IMR-90 (cell line): ENCODE measurements around the gene CENATAC. TPM values are rescaled to one million over a fixed set of nuclear protein-coding genes. Genes with fewer than 3 reads are reported as not detected.

Experiments used
- ATAC-seq: fragments of 200-7000 bp; cut with Tn5 transposase; 2 replicates; pipeline ENCODE4 v1.9.1; 2020; ENCODE audit warnings: low read depth, mild to moderate bottlenecking, moderate library complexity
- BruUV-seq: library from RNA; stranded (reverse); fragments of 400-500 nt; replicated peaks from 2 replicates; lab custom pipeline; 2021; lab: Mats Ljungman, UMichigan
- CTCF ChIA-PET: fragments of 300-600 bp; formaldehyde crosslinking; extraction: SDS; loops from one replicate; lab custom pipeline; 2021; ENCODE audit warnings: antibody characterized with exemption; lab: Yijun Ruan, JAX
- POLR2A ChIA-PET: fragments of 300-600 bp; sonication (Branson Sonifier 250); formaldehyde crosslinking; loops from one replicate; lab custom pipeline; 2022; ENCODE audit warnings: antibody characterized with exemption; ENCODE audit not compliant: unreplicated experiment; lab: Charles Lee
- DNase-seq: peaks from one replicate; pipeline ENCODE4 v3.0.0; 2013
- H2AFZ ChIP-seq: replicated peaks from 2 replicates; pipeline ENCODE3; 2013; ENCODE audit warnings: low read length, mild to moderate bottlenecking; ENCODE audit not compliant: poor library complexity
- H2AK5ac ChIP-seq: 2 replicates; pipeline ENCODE4 v1.6.1; 2013; ENCODE audit warnings: low read depth, low read length, inconsistent platforms
- H2AK9ac ChIP-seq: replicated peaks from 2 replicates; pipeline ENCODE3; 2013; ENCODE audit warnings: mild to moderate bottlenecking, low read depth, low read length, moderate library complexity; ENCODE audit not compliant: poor library complexity
- H2BK120ac ChIP-seq: 2 replicates; pipeline ENCODE4 v1.6.1; 2013; ENCODE audit warnings: low read depth, low read length, inconsistent platforms
- H2BK15ac ChIP-seq: 3 replicates; pipeline ENCODE4 v1.6.1; 2013; ENCODE audit warnings: low read depth, low read length, inconsistent platforms
- H2BK20ac ChIP-seq: 2 replicates; pipeline ENCODE4 v1.6.1; 2013; ENCODE audit warnings: low read depth, mild to moderate bottlenecking, inconsistent platforms, low read length, moderate library complexity
- H2BK5ac ChIP-seq: 2 replicates; pipeline ENCODE4 v1.6.1; 2013; ENCODE audit warnings: mild to moderate bottlenecking, low read depth, low read length, inconsistent platforms; ENCODE audit not compliant: poor library complexity, severe bottlenecking
- H3K14ac ChIP-seq: replicated peaks from 2 replicates; pipeline ENCODE4 v1.6.1; 2013; ENCODE audit warnings: low read depth, low read length, inconsistent platforms
- H3K18ac ChIP-seq: 2 replicates; pipeline ENCODE4 v1.6.1; 2013; ENCODE audit warnings: low read depth, low read length, control low read depth
- H3K23ac ChIP-seq: 2 replicates; pipeline ENCODE4 v1.6.1; 2013; ENCODE audit warnings: low read depth, low read length, inconsistent platforms
- H3K27ac ChIP-seq: 2 replicates; pipeline ENCODE4 v1.5.1; 2013; ENCODE audit warnings: mild to moderate bottlenecking, control low read depth, low read length; ENCODE audit not compliant: insufficient read depth
- H3K27me3 ChIP-seq: 2 replicates; pipeline ENCODE4 v1.6.1; 2013; ENCODE audit warnings: low read length; ENCODE audit not compliant: control insufficient read depth, insufficient read depth
- H3K36me3 ChIP-seq: 2 replicates; pipeline ENCODE4 v1.6.1; 2013; ENCODE audit warnings: low read length, mixed read lengths; ENCODE audit not compliant: control insufficient read depth, insufficient read depth
- H3K4ac ChIP-seq: 2 replicates; pipeline ENCODE4 v1.6.1; 2013; ENCODE audit warnings: low read depth, low read length, inconsistent platforms
- H3K4me1 ChIP-seq: 2 replicates; pipeline ENCODE4 v1.6.1; 2013; ENCODE audit warnings: low read length, mixed read lengths; ENCODE audit not compliant: control insufficient read depth, insufficient read depth
- H3K4me2 ChIP-seq: 2 replicates; pipeline ENCODE4 v1.6.1; 2013; ENCODE audit warnings: low read depth, mild to moderate bottlenecking, control low read depth, low read length, moderate library complexity
- H3K4me3 ChIP-seq: 2 replicates; pipeline ENCODE4 v1.5.1; 2013; ENCODE audit warnings: low read depth, mild to moderate bottlenecking, control low read depth, low read length, moderate library complexity; ENCODE audit not compliant: insufficient read depth
- H3K56ac ChIP-seq: 2 replicates; pipeline ENCODE4 v1.6.1; 2013; ENCODE audit warnings: low read length, inconsistent platforms; ENCODE audit not compliant: insufficient read depth; ENCODE audit errors: extremely low read depth
- H3K79me1 ChIP-seq, 2 experiments: 2 replicates each; pipeline ENCODE4 v1.6.1; 2013; ENCODE audit warnings: low read length in 2 of 2, inconsistent platforms in 1 of 2, low read depth in 1 of 2
- H3K9ac ChIP-seq: 2 replicates; pipeline ENCODE4 v1.6.1; 2013; ENCODE audit warnings: low read depth, low read length, control low read depth
- H3K9me1 ChIP-seq: 2 replicates; pipeline ENCODE4 v1.6.1; 2013; ENCODE audit warnings: low read length, inconsistent platforms; ENCODE audit not compliant: insufficient read depth
- H3K9me3 ChIP-seq: 2 replicates; pipeline ENCODE4 v1.6.1; 2013; ENCODE audit warnings: low read length; ENCODE audit not compliant: control insufficient read depth, insufficient read depth
- H4K20me1 ChIP-seq: 2 replicates; pipeline ENCODE4 v1.6.1; 2013; ENCODE audit warnings: low read length, inconsistent platforms; ENCODE audit not compliant: insufficient read depth
- H4K5ac ChIP-seq: 2 replicates; pipeline ENCODE4 v1.6.1; 2013; ENCODE audit warnings: mild to moderate bottlenecking, low read depth, low read length, control low read depth
- H4K8ac ChIP-seq, 2 experiments: 2 replicates each; pipeline ENCODE4 v1.6.1; 2013; ENCODE audit warnings: low read depth in 2 of 2, low read length in 2 of 2, control low read depth in 1 of 2, inconsistent platforms in 1 of 2
- H4K91ac ChIP-seq: 2 replicates; pipeline ENCODE4 v1.6.1; 2013; ENCODE audit warnings: low read depth, low read length, inconsistent platforms; ENCODE audit not compliant: insufficient read depth
- BHLHE40 ChIP-seq: fragments of 150-350 bp; IDR thresholded peaks from 2 replicates; pipeline ENCODE4 v1.6.1; 2016; ENCODE audit warnings: mild to moderate bottlenecking, low read depth, low read length
- CEBPB ChIP-seq: IDR thresholded peaks from 2 replicates; pipeline ENCODE4 v1.6.1; 2012; ENCODE audit warnings: low read depth, low read length, improper control_type of control experiment
- CHD1 ChIP-seq: IDR thresholded peaks from 2 replicates; pipeline ENCODE4 v1.6.1; 2012; ENCODE audit warnings: low read depth, low read length, improper control_type of control experiment
- CTCF ChIP-seq: conservative IDR thresholded peaks from 2 replicates; pipeline ENCODE4 v1.5.1; 2012; ENCODE audit warnings: mild to moderate bottlenecking, low read depth, low read length, improper control_type of control experiment
- ELK1 ChIP-seq: fragments of 150-350 bp; IDR thresholded peaks from 2 replicates; pipeline ENCODE4 v1.6.1; 2016; ENCODE audit warnings: low read depth, mild to moderate bottlenecking, low read length, moderate library complexity, borderline replicate concordance
- FOS ChIP-seq: fragments of 150-350 bp; IDR thresholded peaks from 2 replicates; pipeline ENCODE4 v1.6.1; 2016; ENCODE audit warnings: low read depth, low read length
- MAFK ChIP-seq: IDR thresholded peaks from 2 replicates; pipeline ENCODE4 v1.6.1; 2012; ENCODE audit warnings: low read depth, low read length, improper control_type of control experiment
- MAZ ChIP-seq: IDR thresholded peaks from 2 replicates; pipeline ENCODE4 v1.6.1; 2012; ENCODE audit warnings: low read depth, mild to moderate bottlenecking, low read length, improper control_type of control experiment, moderate library complexity, borderline replicate concordance
- MXI1 ChIP-seq: IDR thresholded peaks from 2 replicates; pipeline ENCODE4 v1.6.1; 2012; ENCODE audit warnings: low read depth, mild to moderate bottlenecking, low read length, moderate library complexity, borderline replicate concordance
- NFE2L2 ChIP-seq: fragments of 150-350 bp; IDR thresholded peaks from 2 replicates; pipeline ENCODE4 v1.6.1; 2016; ENCODE audit warnings: low read depth, mild to moderate bottlenecking, low read length
- POLR2A ChIP-seq: IDR thresholded peaks from 2 replicates; pipeline ENCODE4 v1.6.1; 2012; ENCODE audit warnings: mild to moderate bottlenecking, low read depth, low read length
- RAD21 ChIP-seq: IDR thresholded peaks from 2 replicates; pipeline ENCODE4 v1.6.1; 2012; ENCODE audit warnings: low read length, improper control_type of control experiment
- RCOR1 ChIP-seq: IDR thresholded peaks from 2 replicates; pipeline ENCODE4 v1.6.1; 2012; ENCODE audit warnings: mild to moderate bottlenecking, low read length, improper control_type of control experiment; ENCODE audit not compliant: insufficient replicate concordance
- RFX5 ChIP-seq: IDR thresholded peaks from 2 replicates; pipeline ENCODE4 v1.8.0; 2012; ENCODE audit warnings: low read depth, mild to moderate bottlenecking, low read length, moderate library complexity
- SMC3 ChIP-seq: fragments of 150-350 bp; IDR thresholded peaks from 2 replicates; pipeline ENCODE4 v1.6.1; 2016; ENCODE audit warnings: low read depth, mild to moderate bottlenecking, antibody characterized with exemption, low read length, moderate library complexity
- WGBS, 2 experiments: methylation state at CpG; one replicate each; pipeline versions ENCODE4 v1.1.5 to v1.1.7; 2013; ENCODE audit warnings: missing lambda C conversion rate in 2 of 2; ENCODE audit not compliant: insufficient read length in 1 of 2; ENCODE audit errors: extremely low coverage in 2 of 2; 5-methylcytosine and 5-hydroxymethylcytosine counted together
- dilution Hi-C: fragments of 300-500 bp; cut with HindIII; formaldehyde crosslinking; loops from one replicate; pipeline ENCODE4 v1.14.3; 2018; ENCODE audit warnings: low sequenced_read_pairs; ENCODE audit not compliant: unreplicated experiment
- in situ Hi-C: fragments of 300-500 bp; cut with MboI; formaldehyde crosslinking; loops from 3 replicates; pipeline ENCODE4 v1.14.3; 2019; ENCODE audit warnings: low sequenced_read_pairs, inconsistent platforms, mixed read lengths
- intact Hi-C: fragments of 100-400 bp; cut with micrococcal nuclease; formaldehyde crosslinking; loops from 2 replicates; pipeline ENCODE4 v1.10.0; 2022
- polyA plus RNA-seq, 3 experiments: library from polyadenylated mRNA; depleted of rRNA; stranded (reverse); fragments of >200 nt; gene quantifications; 2 replicates each; pipeline ENCODE4 v1.2.3, GENCODE V29; 2012; ENCODE audit warnings: low replicate concordance in 1 of 3
- total RNA-seq: library from RNA; depleted of rRNA; stranded (reverse); fragments of >200 nt; gene quantifications from 2 replicates; pipeline ENCODE4 v1.2.3, GENCODE V29; 2012
- TF ChIP-seq, protein P1 (sequence below): fragments of 150-350 bp; IDR thresholded peaks from 2 replicates; pipeline ENCODE4 v1.6.1; 2017; ENCODE audit warnings: mild to moderate bottlenecking, antibody characterized with exemption, low read length, low read depth

Gene CENATAC
- total and polyA plus RNA-seq, 2 of the 4 experiments (the other 2 are of a cell fraction) = 13.1 to 16.7 TPM

DNA sequence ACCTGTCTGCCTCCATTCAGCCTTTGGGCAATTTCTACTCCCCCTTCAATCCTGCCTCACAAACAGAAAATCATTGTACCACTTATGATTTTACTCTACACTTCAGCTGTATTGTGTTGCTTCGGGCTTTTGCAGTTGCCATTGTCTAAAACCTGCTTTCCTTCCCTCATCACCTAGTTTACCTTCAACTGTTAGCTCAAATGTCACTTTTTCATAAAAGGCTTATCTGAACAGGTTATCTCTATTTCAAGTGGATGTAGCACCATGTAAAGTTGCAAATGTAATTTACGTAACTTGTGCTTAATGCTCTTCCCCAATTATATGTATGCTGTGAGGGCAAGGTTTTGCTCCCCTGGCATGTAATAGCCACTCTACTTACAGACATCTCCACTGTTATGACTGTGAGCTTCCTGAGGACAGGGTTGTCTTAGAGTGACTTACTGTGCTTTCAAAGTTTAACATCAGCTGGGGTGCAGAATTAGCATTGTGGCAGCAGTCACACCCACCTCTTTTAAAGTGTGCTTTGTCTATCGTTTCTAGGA is 14.8 kb downstream of the CENATAC start:
- Histone ChIP-seq H2AFZ (no peak overlapping the region), H3K27me3 (no peaks in the 10 kb centered on the region), H3K4me1 (peaks cover 1% of the 10 kb centered on the region; the same call in 1 of the 2 replicates), H2BK120ac (no peak overlapping the region), H3K79me1 (peaks cover 9 to 48% of the 10 kb centered on the region in 2 experiments; a peak in 3 of 4 replicates), H2AK5ac (no peak overlapping the region), H2AK9ac (no peak overlapping the region), H3K18ac (no peak overlapping the region), H3K4me2 (no peak overlapping the region), H2BK15ac (no peak overlapping the region), H3K14ac (no peak overlapping the region), H2BK20ac (no peak overlapping the region), H3K9ac (no peak overlapping the region), H3K9me1 (no peaks in the 10 kb centered on the region), H4K20me1 (peaks cover 23% of the 10 kb centered on the region), H3K9me3 (no peaks in the 10 kb centered on the region), H4K5ac (no peak overlapping the region), H4K91ac (no peak overlapping the region), H3K56ac (no peak overlapping the region), H2BK5ac (no peak overlapping the region), H4K8ac (no peak overlapping the region), H3K4me3 (no peak overlapping the region), H3K4ac (no peak overlapping the region), H3K23ac (no peak overlapping the region), H3K36me3 (peaks cover 45% of the 10 kb centered on the region), H3K27ac (no peak overlapping the region)
- in situ Hi-C loops = no loop called here
- no CpG with 5 or more reads among the region's 3 CpGs for WGBS, 2 experiments
- TF ChIP-seq CHD1 (no peak), RFX5 (no peak), RCOR1 (no peak), CEBPB (no peak), ELK1 (no peak), RAD21 (no peak), NFE2L2 (no peak), BHLHE40 (no peak), SMC3 (no peak), MAZ (no peak), CTCF (no peak), POLR2A (no peak), FOS (no peak), MXI1 (no peak), MAFK (no peak)
- TF ChIP-seq, protein P1, sequence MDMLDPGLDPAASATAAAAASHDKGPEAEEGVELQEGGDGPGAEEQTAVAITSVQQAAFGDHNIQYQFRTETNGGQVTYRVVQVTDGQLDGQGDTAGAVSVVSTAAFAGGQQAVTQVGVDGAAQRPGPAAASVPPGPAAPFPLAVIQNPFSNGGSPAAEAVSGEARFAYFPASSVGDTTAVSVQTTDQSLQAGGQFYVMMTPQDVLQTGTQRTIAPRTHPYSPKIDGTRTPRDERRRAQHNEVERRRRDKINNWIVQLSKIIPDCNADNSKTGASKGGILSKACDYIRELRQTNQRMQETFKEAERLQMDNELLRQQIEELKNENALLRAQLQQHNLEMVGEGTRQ = no peak
- DNase-seq (no peak), ATAC-seq (no peak)
- CTCF ChIA-PET = no interaction called here
- no TSS peak for BruUV-seq
- intact Hi-C loops = no loop called here
- POLR2A ChIA-PET = no interaction called here
- dilution Hi-C loops = no loop called here
